Measurements from ENCODE around the gene VIL1. TPM values are rescaled to one million over a fixed set of nuclear protein-coding genes. Genes with fewer than 3 reads are reported as not detected.

Gene VIL1
- not detected in 3 replicates for polyA plus RNA-seq
- polyA plus RNA-seq (2011; ENCODE audit: low read depth), result not detected
- polyA plus RNA-seq (2011; cell fraction: cytosol; rRNA removed), result not detected in 2 replicates
- polyA plus RNA-seq (2011; cell fraction: nucleus; rRNA removed), result not detected in 2 replicates
- 0.38 TPM in 1 of 2 replicates, not detected in the other for polyA plus RNA-seq (2012; ENCODE audit: low replicate concordance)
- polyA minus RNA-seq, result not detected in 3 replicates
- not detected for polyA minus RNA-seq (2011; cell fraction: cytosol; rRNA and poly(A)+ RNA removed)
- not detected in 2 replicates for polyA minus RNA-seq (2011; cell fraction: nucleus; rRNA and poly(A)+ RNA removed)

DNA sequence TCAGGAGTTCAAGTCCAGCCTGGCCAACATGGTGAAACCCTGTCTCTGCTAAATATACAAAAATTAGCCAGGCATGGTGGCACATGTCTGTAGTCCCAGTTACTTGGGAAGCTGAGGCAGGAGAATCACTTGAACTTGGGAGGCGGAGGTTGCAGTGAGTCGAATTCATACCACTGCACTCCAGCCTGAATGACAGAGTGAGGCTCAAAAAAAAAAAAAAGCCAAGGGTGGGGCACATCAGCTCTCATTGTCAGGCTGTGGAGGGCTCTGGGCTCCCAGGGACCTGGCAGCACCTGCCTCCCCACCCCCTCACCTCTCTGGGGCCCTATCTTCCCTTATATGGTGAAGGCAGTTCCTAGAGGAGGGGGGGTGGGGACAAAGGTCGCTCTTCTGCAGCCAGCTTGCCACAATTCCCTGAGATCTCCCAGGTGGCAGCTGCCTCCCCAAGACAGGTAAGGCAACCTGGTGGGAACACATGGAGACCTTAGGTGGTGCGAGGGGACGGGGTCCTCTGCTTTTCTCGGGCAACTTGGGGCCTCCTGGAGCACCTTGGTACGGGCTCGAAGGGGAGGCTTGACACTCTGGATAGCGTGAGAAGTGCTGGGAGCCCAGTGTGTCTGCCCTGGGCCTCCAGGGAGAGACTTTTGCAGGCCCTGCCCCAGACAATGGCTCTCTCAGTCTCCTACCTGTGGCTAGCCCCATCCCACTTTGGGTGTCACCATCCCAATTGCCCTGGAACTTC is at the start of gene VIL1:
Gene VIL1 (plus strand): TSS at position 407 of the 742 bp plus-strand sequence. CDS start 4,656 bp downstream, outside the sequence.
- no peaks in the 10 kb centered on the region for H3K27me3 ChIP-seq (ENCODE audit: control insufficient read depth, extremely low read depth, insufficient read depth, low read length)
- H3K9me3 ChIP-seq (ENCODE audit: control insufficient read depth, low read depth, low read length), result no peaks in the 10 kb centered on the region
- no peak within 1 kb of the TSS for H2AFZ ChIP-seq (ENCODE audit: control insufficient read depth, low read length)
- dilution Hi-C loops (cut with MboI; ENCODE audit: extremely low pct_ligation_motif_present, low sequenced_read_pairs), result no loop called here
- H4K20me1 ChIP-seq (ENCODE audit: control insufficient read depth, extremely low read depth, insufficient read depth, low read length), result no peaks in the 10 kb centered on the region
- no peak within 1 kb of the TSS for H3K4me2 ChIP-seq (ENCODE audit: control insufficient read depth, extremely low read depth, insufficient read depth, low read depth, low read length)
- peaks cover 4% of the 10 kb centered on the region for H3K4me1 ChIP-seq (ENCODE audit: control insufficient read depth, extremely low read depth, insufficient read depth, low read length)
- DNase-seq (ENCODE audit: low read depth, low spot score), result no peak
- no peak within 1 kb of the TSS for H3K4me3 ChIP-seq (ENCODE audit: control insufficient read depth in 2 of 3, extremely low read depth in 1 of 3, insufficient read depth in 2 of 3, low read depth in 1 of 3, low read length in 3 of 3)
- no peak within 1 kb of the TSS for H3K9ac ChIP-seq (ENCODE audit: control insufficient read depth, extremely low read depth, insufficient read depth, low read length)
- no peaks in the 10 kb centered on the region for H3K79me2 ChIP-seq (ENCODE audit: control insufficient read depth, insufficient read depth, low read length)
- H3K9me1 ChIP-seq (ENCODE audit: control insufficient read depth, extremely low read depth, insufficient read depth, low read length), result no peaks in the 10 kb centered on the region
- H3K36me3 ChIP-seq (ENCODE audit: control insufficient read depth in 2 of 2, extremely low read depth in 1 of 2, insufficient read depth in 2 of 2, low read length in 2 of 2), result no peaks in the 10 kb centered on the region
- TF ChIP-seq, protein P1, sequence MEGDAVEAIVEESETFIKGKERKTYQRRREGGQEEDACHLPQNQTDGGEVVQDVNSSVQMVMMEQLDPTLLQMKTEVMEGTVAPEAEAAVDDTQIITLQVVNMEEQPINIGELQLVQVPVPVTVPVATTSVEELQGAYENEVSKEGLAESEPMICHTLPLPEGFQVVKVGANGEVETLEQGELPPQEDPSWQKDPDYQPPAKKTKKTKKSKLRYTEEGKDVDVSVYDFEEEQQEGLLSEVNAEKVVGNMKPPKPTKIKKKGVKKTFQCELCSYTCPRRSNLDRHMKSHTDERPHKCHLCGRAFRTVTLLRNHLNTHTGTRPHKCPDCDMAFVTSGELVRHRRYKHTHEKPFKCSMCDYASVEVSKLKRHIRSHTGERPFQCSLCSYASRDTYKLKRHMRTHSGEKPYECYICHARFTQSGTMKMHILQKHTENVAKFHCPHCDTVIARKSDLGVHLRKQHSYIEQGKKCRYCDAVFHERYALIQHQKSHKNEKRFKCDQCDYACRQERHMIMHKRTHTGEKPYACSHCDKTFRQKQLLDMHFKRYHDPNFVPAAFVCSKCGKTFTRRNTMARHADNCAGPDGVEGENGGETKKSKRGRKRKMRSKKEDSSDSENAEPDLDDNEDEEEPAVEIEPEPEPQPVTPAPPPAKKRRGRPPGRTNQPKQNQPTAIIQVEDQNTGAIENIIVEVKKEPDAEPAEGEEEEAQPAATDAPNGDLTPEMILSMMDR (optimal IDR thresholded peaks at IDR 0.05 in 1 of 3, IDR thresholded peaks at IDR 0.05 in 1 of 3, conservative IDR thresholded peaks at IDR 0.05 in 1 of 3; ENCODE audit: extremely low read depth in 1 of 3, insufficient read depth in 2 of 3, low read length in 3 of 3), result no peak
- TF ChIP-seq EZH2 (IDR thresholded peaks at IDR 0.05; ENCODE audit: low read length), result no peak
- no peak for FAIRE-seq
- H3K27ac ChIP-seq (ENCODE audit: control insufficient read depth, insufficient read depth, low read length), result no peak within 1 kb of the TSS

DNA sequence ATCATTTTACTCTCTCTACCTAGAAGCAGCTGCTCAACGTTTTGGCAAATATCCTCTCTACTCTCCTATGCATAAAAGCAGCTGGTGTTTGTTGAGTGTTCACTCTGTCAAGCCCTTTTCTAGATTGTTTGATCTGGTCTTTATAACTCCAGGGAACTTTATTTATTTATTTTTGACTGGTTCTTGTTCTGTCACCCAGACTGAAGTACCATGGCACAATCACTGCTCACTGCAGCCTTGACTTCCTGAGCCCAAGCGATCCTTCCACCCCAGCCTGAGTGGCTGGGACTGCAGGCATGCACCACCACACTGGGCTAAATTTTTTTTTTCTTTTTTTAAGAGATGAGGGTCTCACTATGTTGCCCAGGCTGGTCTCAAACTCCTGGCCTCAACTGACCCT is 49.6 kb upstream of the VIL1 start:
- Histone ChIP-seq H3K4me3 (ENCODE audit: control insufficient read depth in 2 of 3, extremely low read depth in 1 of 3, insufficient read depth in 2 of 3, low read depth in 1 of 3, low read length in 3 of 3) (no peak overlapping the region), H3K36me3 (ENCODE audit: control insufficient read depth in 2 of 2, extremely low read depth in 1 of 2, insufficient read depth in 2 of 2, low read length in 2 of 2) (no peaks in the 10 kb centered on the region), H4K20me1 (ENCODE audit: control insufficient read depth, extremely low read depth, insufficient read depth, low read length) (no peaks in the 10 kb centered on the region), H3K9ac (ENCODE audit: control insufficient read depth, extremely low read depth, insufficient read depth, low read length) (no peak overlapping the region), H2AFZ (ENCODE audit: control insufficient read depth, low read length) (no peak overlapping the region), H3K27ac (ENCODE audit: control insufficient read depth, insufficient read depth, low read length) (no peak overlapping the region), H3K27me3 (ENCODE audit: control insufficient read depth, extremely low read depth, insufficient read depth, low read length) (no peaks in the 10 kb centered on the region), H3K79me2 (ENCODE audit: control insufficient read depth, insufficient read depth, low read length) (no peaks in the 10 kb centered on the region), H3K4me1 (ENCODE audit: control insufficient read depth, extremely low read depth, insufficient read depth, low read length) (peaks cover 4% of the 10 kb centered on the region), H3K4me2 (ENCODE audit: control insufficient read depth, extremely low read depth, insufficient read depth, low read depth, low read length) (no peak overlapping the region), H3K9me3 (ENCODE audit: control insufficient read depth, low read depth, low read length) (no peaks in the 10 kb centered on the region), H3K9me1 (ENCODE audit: control insufficient read depth, extremely low read depth, insufficient read depth, low read length) (no peaks in the 10 kb centered on the region)
- dilution Hi-C loops (cut with MboI; ENCODE audit: extremely low pct_ligation_motif_present, low sequenced_read_pairs), result no loop called here
- no peak for DNase-seq (ENCODE audit: low read depth, low spot score)
- TF ChIP-seq, protein P1 (optimal IDR thresholded peaks at IDR 0.05 in 1 of 3, IDR thresholded peaks at IDR 0.05 in 1 of 3, conservative IDR thresholded peaks at IDR 0.05 in 1 of 3; ENCODE audit: extremely low read depth in 1 of 3, insufficient read depth in 2 of 3, low read length in 3 of 3), result no peak
- FAIRE-seq, result no peak
